ENCODE data around the gene HCN2.
"Not testable (repeated sequence)": the region's sequence is repeated elsewhere in the genome, so short reads cannot be mapped to it uniquely, and the experiment has no call there.

The HCN2 gene

DNA sequence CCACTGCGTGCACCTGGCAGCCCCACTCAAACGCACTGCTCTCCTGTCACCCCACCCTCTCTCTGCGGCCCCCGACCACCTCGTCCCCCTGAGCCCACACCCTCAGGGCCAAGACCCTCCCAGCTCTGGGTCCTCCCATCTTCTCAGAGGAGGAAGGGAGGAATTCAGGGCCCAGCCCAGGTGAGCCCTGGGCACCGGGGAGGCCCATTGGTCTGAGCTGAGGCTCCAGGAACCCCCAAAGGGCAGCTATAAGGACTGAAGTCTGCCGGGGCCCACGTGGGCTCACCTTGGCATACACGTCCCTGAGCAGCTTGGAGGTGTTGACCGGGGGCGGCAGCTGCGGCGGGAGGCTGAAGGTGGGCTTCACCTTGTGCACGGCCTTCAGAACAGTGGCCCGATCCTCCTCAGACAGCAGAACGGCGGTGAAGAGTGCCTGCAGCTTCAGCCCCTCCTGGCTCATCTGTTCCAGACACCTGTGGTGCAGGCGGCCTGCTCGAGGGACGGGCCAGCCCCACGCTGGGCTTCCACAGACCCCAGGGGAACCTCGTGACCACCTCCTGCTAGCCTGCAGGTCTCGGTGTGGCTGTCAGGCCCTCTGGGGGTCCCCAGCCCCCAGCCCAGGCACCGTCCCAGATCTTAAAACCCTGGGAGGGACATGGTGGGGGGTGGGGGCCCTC lies 34.9 kb downstream of the HCN2 start:
- Histone ChIP-seq H3K36me3 (ENCODE audit: control insufficient read depth in 1 of 2, insufficient read depth in 2 of 2, low read length in 2 of 2) (peaks cover 61 to 64% of the 10 kb centered on the region in 2 experiments), H3K27ac (ENCODE audit: low read depth, low read length) (no peak overlapping the region), H3K18ac (ENCODE audit: low read length) (no peak overlapping the region), H3K79me1 (ENCODE audit: low read length) (no peaks in the 10 kb centered on the region), H4K8ac (ENCODE audit: low read depth, low read length) (no peak overlapping the region), H3K14ac (ENCODE audit: low read length) (no peak overlapping the region), H3K4me1 (ENCODE audit: control insufficient read depth in 1 of 2, insufficient read depth in 2 of 2, low read length in 2 of 2) (no peaks in the 10 kb centered on the region), H3K23ac (ENCODE audit: low read length) (no peak overlapping the region), H2AK5ac (ENCODE audit: low read length) (no peak overlapping the region), H2BK120ac (ENCODE audit: insufficient read depth, low read length, poor library complexity) (no peak overlapping the region), H3K4me3 (ENCODE audit: low read depth, low read length) (no peak overlapping the region), H2BK5ac (ENCODE audit: low read depth, low read length, poor library complexity) (no peak overlapping the region), H3K4me2 (ENCODE audit: low read length) (no peak overlapping the region), H2BK12ac (ENCODE audit: low read length) (no peak overlapping the region), H3K9me3 (ENCODE audit: insufficient read depth, low read depth, low read length) (no peaks in the 10 kb centered on the region), H4K12ac (ENCODE audit: low read depth, low read length) (no peak overlapping the region), H3K9ac (ENCODE audit: low read length) (no peak overlapping the region), H3K79me2 (ENCODE audit: control insufficient read depth, insufficient read depth, low read length, poor library complexity) (no peaks in the 10 kb centered on the region), H4K91ac (ENCODE audit: low read depth, low read length) (no peak overlapping the region), H3K27me3 (ENCODE audit: insufficient read depth, low read length) (no peaks in the 10 kb centered on the region), H2AFZ (ENCODE audit: insufficient read depth, low read length, poor library complexity) (no peak overlapping the region), H3K4ac (ENCODE audit: low read depth, low read length) (no peak overlapping the region)
- WGBS (ENCODE audit: extremely low coverage, insufficient coverage, insufficient read length): no CpG with 5 or more reads among the region's 24 CpGs
- no peak for DNase-seq

DNA sequence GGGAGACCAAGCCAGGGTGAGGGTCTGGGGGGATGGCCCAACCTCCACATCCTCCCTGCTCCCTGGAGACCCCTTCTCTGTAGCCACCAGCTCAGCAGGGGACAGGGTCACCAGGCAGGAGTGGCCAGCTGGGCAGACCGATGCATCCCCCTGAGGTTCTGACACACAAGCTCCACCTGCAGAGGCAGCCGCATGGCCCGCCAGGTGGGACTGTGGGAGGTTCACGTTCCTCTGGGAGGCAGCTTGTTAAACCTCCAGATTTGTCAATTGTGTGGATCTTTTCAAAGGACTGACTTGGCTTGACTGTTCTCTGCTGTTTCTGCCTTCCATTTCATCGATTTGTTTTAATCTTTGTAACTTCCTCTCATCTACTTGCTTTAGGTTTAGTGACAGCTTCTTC lies 35.6 kb downstream of the HCN2 start:
- Histone ChIP-seq H2AFZ (ENCODE audit: insufficient read depth, low read length, poor library complexity) (no peak overlapping the region), H3K4me2 (ENCODE audit: low read length) (no peak overlapping the region), H3K79me1 (ENCODE audit: low read length) (no peaks in the 10 kb centered on the region), H4K12ac (ENCODE audit: low read depth, low read length) (no peak overlapping the region), H2BK120ac (ENCODE audit: insufficient read depth, low read length, poor library complexity) (no peak overlapping the region), H3K27me3 (ENCODE audit: insufficient read depth, low read length) (no peaks in the 10 kb centered on the region), H3K18ac (ENCODE audit: low read length) (no peak overlapping the region), H3K4me3 (ENCODE audit: low read depth, low read length) (no peak overlapping the region), H3K36me3 (ENCODE audit: control insufficient read depth in 1 of 2, insufficient read depth in 2 of 2, low read length in 2 of 2) (peaks cover 56 to 60% of the 10 kb centered on the region in 2 experiments), H3K23ac (ENCODE audit: low read length) (no peak overlapping the region), H3K9ac (ENCODE audit: low read length) (no peak overlapping the region), H2BK12ac (ENCODE audit: low read length) (no peak overlapping the region), H3K4me1 (ENCODE audit: control insufficient read depth in 1 of 2, insufficient read depth in 2 of 2, low read length in 2 of 2) (no peaks in the 10 kb centered on the region), H3K14ac (ENCODE audit: low read length) (no peak overlapping the region), H4K8ac (ENCODE audit: low read depth, low read length) (no peak overlapping the region), H2BK5ac (ENCODE audit: low read depth, low read length, poor library complexity) (no peak overlapping the region), H2AK5ac (ENCODE audit: low read length) (no peak overlapping the region), H3K79me2 (ENCODE audit: control insufficient read depth, insufficient read depth, low read length, poor library complexity) (no peaks in the 10 kb centered on the region), H3K9me3 (ENCODE audit: insufficient read depth, low read depth, low read length) (no peaks in the 10 kb centered on the region), H3K4ac (ENCODE audit: low read depth, low read length) (no peak overlapping the region), H3K27ac (ENCODE audit: low read depth, low read length) (no peak overlapping the region), H4K91ac (ENCODE audit: low read depth, low read length) (no peak overlapping the region)
- DNase-seq: no peak
- WGBS (ENCODE audit: extremely low coverage, insufficient coverage, insufficient read length): no CpG with 5 or more reads among the region's 5 CpGs

DNA sequence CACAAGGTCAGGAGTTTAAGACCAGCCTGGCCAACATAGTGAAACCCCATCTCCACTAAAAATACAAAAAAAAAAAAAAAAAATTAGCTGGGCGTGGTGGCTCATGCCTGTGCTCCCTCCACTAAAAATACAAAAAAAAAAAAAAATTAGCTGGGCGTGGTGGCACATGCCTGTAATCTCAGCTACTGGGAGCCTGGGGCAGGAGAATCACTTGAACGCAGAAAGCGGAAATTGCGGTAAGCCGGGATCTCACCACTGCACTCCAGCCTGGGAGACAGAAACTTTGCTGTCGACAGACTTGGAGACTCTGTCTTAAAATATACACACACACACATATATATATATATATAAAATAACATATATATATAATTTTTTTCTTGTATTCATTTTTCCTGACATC lies 36.9 kb downstream of the HCN2 start:
- H3K79me1 ChIP-seq (ENCODE audit: low read length); H3K4me1 ChIP-seq (ENCODE audit: control insufficient read depth in 1 of 2, insufficient read depth in 2 of 2, low read length in 2 of 2); H3K14ac ChIP-seq (ENCODE audit: low read length); H3K4me2 ChIP-seq (ENCODE audit: low read length); H3K18ac ChIP-seq (ENCODE audit: low read length); H3K4ac ChIP-seq (ENCODE audit: low read depth, low read length); H4K8ac ChIP-seq (ENCODE audit: low read depth, low read length); H2BK5ac ChIP-seq (ENCODE audit: low read depth, low read length, poor library complexity); H3K27ac ChIP-seq (ENCODE audit: low read depth, low read length); H3K23ac ChIP-seq (ENCODE audit: low read length); H3K4me3 ChIP-seq (ENCODE audit: low read depth, low read length); H4K12ac ChIP-seq (ENCODE audit: low read depth, low read length); H2AK5ac ChIP-seq (ENCODE audit: low read length); H3K27me3 ChIP-seq (ENCODE audit: insufficient read depth, low read length); H3K9ac ChIP-seq (ENCODE audit: low read length); DNase-seq; H2BK120ac ChIP-seq (ENCODE audit: insufficient read depth, low read length, poor library complexity); H2BK12ac ChIP-seq (ENCODE audit: low read length); H4K91ac ChIP-seq (ENCODE audit: low read depth, low read length); H3K9me3 ChIP-seq (ENCODE audit: insufficient read depth, low read depth, low read length); H2AFZ ChIP-seq (ENCODE audit: insufficient read depth, low read length, poor library complexity); H3K79me2 ChIP-seq (ENCODE audit: control insufficient read depth, insufficient read depth, low read length, poor library complexity): not testable (repeated sequence)
- WGBS (ENCODE audit: extremely low coverage, insufficient coverage, insufficient read length): no CpG with 5 or more reads among the region's 7 CpGs
- peaks cover 48 to 53% of the 10 kb centered on the region in 2 experiments for H3K36me3 ChIP-seq (ENCODE audit: control insufficient read depth in 1 of 2, insufficient read depth in 2 of 2, low read length in 2 of 2)

- Histone ChIP-seq H3K9me3 (ENCODE audit: insufficient read depth, low read depth, low read length) (peaks cover 2% of the 10 kb centered on the region), H3K79me1 (ENCODE audit: low read length) (peaks cover 6% of the 10 kb centered on the region), H3K27me3 (ENCODE audit: insufficient read depth, low read length) (no peaks in the 10 kb centered on the region), H3K9ac (ENCODE audit: low read length) (no peak overlapping the region), H2AFZ (ENCODE audit: insufficient read depth, low read length, poor library complexity) (no peak overlapping the region), H3K27ac (ENCODE audit: low read depth, low read length) (no peak overlapping the region), H4K91ac (ENCODE audit: low read depth, low read length) (no peak overlapping the region), H2BK12ac (ENCODE audit: low read length) (no peak overlapping the region), H4K8ac (ENCODE audit: low read depth, low read length) (no peak overlapping the region), H3K36me3 (ENCODE audit: control insufficient read depth in 1 of 2, insufficient read depth in 2 of 2, low read length in 2 of 2) (peaks cover 33 to 37% of the 10 kb centered on the region in 2 experiments), H3K4me2 (ENCODE audit: low read length) (no peak overlapping the region), H3K79me2 (ENCODE audit: control insufficient read depth, insufficient read depth, low read length, poor library complexity) (peaks cover 4% of the 10 kb centered on the region), H3K14ac (ENCODE audit: low read length) (no peak overlapping the region), H3K23ac (ENCODE audit: low read length) (no peak overlapping the region), H4K12ac (ENCODE audit: low read depth, low read length) (no peak overlapping the region), H2BK120ac (ENCODE audit: insufficient read depth, low read length, poor library complexity) (no peak overlapping the region), H3K4ac (ENCODE audit: low read depth, low read length) (no peak overlapping the region), H2BK5ac (ENCODE audit: low read depth, low read length, poor library complexity) (no peak overlapping the region), H2AK5ac (ENCODE audit: low read length) (no peak overlapping the region), H3K4me1 (ENCODE audit: control insufficient read depth in 1 of 2, insufficient read depth in 2 of 2, low read length in 2 of 2) (peaks cover 5 to 8% of the 10 kb centered on the region in 2 experiments), H3K18ac (ENCODE audit: low read length) (no peak overlapping the region), H3K4me3 (ENCODE audit: low read depth, low read length) (no peak overlapping the region)
- no peak for DNase-seq
- WGBS (ENCODE audit: extremely low coverage, insufficient coverage, insufficient read length): no CpG with 5 or more reads among the region's 19 CpGs
These were observed 38.5 kb downstream of the HCN2 start for GRCh38 chr19:628168-628567.

Measured in trophoblast cell (in vitro differentiated cells and primary cell).